IgD-negative memory B cell (primary cell): ENCODE data around the gene CALHM6. TPM values are rescaled to one million over a fixed set of nuclear protein-coding genes. Genes with fewer than 3 reads are reported as not detected.

Experiments used
- H3K27ac Mint-ChIP-seq, 3 donors: one replicate each; pipeline ENCODE4 v1.8.0; 2020 to 2022; ENCODE audit warnings: mild to moderate bottlenecking in 3 of 3, mixed read lengths in 3 of 3, moderate library complexity in 1 of 3
- H3K27me3 Mint-ChIP-seq: one replicate; pipeline ENCODE4 v1.8.0; 2021; ENCODE audit warnings: mixed read lengths
- H3K36me3 Mint-ChIP-seq: one replicate; pipeline ENCODE4 v1.8.0; 2020; ENCODE audit warnings: mild to moderate bottlenecking, mixed read lengths
- H3K4me1 Mint-ChIP-seq, 3 donors: one replicate each; pipeline ENCODE4 v1.8.0; 2020 to 2022; ENCODE audit warnings: mixed read lengths in 3 of 3, mild to moderate bottlenecking in 1 of 3
- H3K4me3 Mint-ChIP-seq, 4 donors: one replicate each; pipeline ENCODE4 v1.8.0; 2020 to 2022; ENCODE audit warnings: mild to moderate bottlenecking in 4 of 4, mixed read lengths in 4 of 4, moderate library complexity in 3 of 4
- H3K9me3 Mint-ChIP-seq, 3 donors: one replicate each; pipeline ENCODE4 v1.8.0; 2020 to 2021; ENCODE audit warnings: mixed read lengths in 3 of 3, mild to moderate bottlenecking in 1 of 3
- polyA plus RNA-seq: library from polyadenylated mRNA; unstranded; fragments of 300-500 nt; fragmentation: Illumina TruSeq; gene quantifications from one replicate; pipeline ENCODE4 v1.2.3, GENCODE V29; 2021

The CALHM6 gene
- 307 TPM for polyA plus RNA-seq

DNA sequence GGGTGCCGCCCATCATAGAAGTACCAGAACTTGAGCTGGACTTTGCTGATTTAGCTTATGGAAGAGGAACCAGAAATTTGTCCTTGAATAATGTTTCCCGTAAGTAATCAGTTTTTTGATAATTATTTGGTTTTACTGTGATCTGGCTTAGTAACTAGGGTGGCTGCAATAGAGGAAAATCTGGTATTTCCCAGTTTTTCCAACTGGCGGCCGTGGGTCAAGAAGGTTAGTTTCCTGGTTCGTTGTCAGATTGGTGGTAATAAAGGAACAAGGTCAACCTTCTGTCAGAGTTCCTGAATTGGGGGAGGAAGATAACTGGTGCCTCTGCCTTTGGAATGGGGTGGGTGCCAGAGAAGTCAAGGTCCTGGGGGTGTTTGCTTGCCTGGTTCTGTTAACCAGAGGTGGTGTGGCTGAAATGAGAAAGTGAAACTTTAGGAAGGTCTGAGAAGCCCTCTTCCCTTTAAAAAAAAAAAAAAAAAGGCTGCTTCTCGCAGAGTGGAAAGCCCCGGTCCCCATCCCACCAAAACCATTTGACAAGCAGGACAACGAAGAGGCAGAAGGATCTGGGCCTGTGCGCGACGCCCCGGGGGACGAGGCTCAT, at the start of gene CALHM6:
TSS of gene CALHM6 (plus strand) at position 45 of the 601 bp plus-strand sequence. CDS start at position 600, 555 bp downstream.
- peak within 1 kb of the TSS; percentile 85 to 97 (median 94) for H3K27ac Mint-ChIP-seq
- H3K4me3 Mint-ChIP-seq = peak within 1 kb of the TSS; percentile 84 to 96 (median 90)
- H3K9me3 Mint-ChIP-seq = no peaks in the 10 kb centered on the region
- H3K27me3 Mint-ChIP-seq = no peaks in the 10 kb centered on the region
- peaks cover 42 to 47% (median 47%) of the 10 kb centered on the region in 3 donors for H3K4me1 Mint-ChIP-seq
- no peaks in the 10 kb centered on the region for H3K36me3 Mint-ChIP-seq

- no peaks in the 10 kb centered on the region for H3K9me3 Mint-ChIP-seq
- peak overlapping the region in 1 of 3 donors; percentile 90 for H3K27ac Mint-ChIP-seq
- H3K27me3 Mint-ChIP-seq = no peaks in the 10 kb centered on the region
- peaks cover 42 to 57% (median 52%) of the 10 kb centered on the region in 3 donors for H3K4me1 Mint-ChIP-seq
- H3K36me3 Mint-ChIP-seq = peaks cover 7% of the 10 kb centered on the region
- H3K4me3 Mint-ChIP-seq = no peak overlapping the region
Observed at GRCh38 chr6:116412270-116412669, 48.9 kb upstream of the CALHM6 start.

GRCh38 chr6:116413357-116413756, 47.8 kb upstream of the CALHM6 start:
- H3K9me3 Mint-ChIP-seq = no peaks in the 10 kb centered on the region
- peaks cover 33 to 50% (median 43%) of the 10 kb centered on the region in 3 donors for H3K4me1 Mint-ChIP-seq
- H3K27me3 Mint-ChIP-seq = no peaks in the 10 kb centered on the region
- peak overlapping the region in 1 of 3 donors; percentile 90 for H3K27ac Mint-ChIP-seq
- H3K36me3 Mint-ChIP-seq = peaks cover 7% of the 10 kb centered on the region
- no peak overlapping the region for H3K4me3 Mint-ChIP-seq

GRCh38 chr6:116417661-116418060, 43.5 kb upstream of the CALHM6 start:
- H3K4me1 Mint-ChIP-seq = peaks cover 6 to 22% (median 7%) of the 10 kb centered on the region in 3 donors
- H3K36me3 Mint-ChIP-seq = peaks cover 5% of the 10 kb centered on the region
- peak overlapping the region in 1 of 3 donors; percentile 34 for H3K27ac Mint-ChIP-seq
- no peaks in the 10 kb centered on the region for H3K9me3 Mint-ChIP-seq
- H3K27me3 Mint-ChIP-seq = no peaks in the 10 kb centered on the region
- H3K4me3 Mint-ChIP-seq = no peak overlapping the region

GRCh38 chr6:116419069-116419786, 41.9 kb upstream of the CALHM6 start:
- Mint-ChIP-seq H3K4me3 (peak overlapping the region in 1 of 4 donors; percentile 42), H3K9me3 (no peaks in the 10 kb centered on the region), H3K27me3 (no peaks in the 10 kb centered on the region), H3K4me1 (peaks cover 4 to 21% (median 8%) of the 10 kb centered on the region in 3 donors), H3K27ac (no peak overlapping the region), H3K36me3 (peaks cover 7% of the 10 kb centered on the region)

DNA sequence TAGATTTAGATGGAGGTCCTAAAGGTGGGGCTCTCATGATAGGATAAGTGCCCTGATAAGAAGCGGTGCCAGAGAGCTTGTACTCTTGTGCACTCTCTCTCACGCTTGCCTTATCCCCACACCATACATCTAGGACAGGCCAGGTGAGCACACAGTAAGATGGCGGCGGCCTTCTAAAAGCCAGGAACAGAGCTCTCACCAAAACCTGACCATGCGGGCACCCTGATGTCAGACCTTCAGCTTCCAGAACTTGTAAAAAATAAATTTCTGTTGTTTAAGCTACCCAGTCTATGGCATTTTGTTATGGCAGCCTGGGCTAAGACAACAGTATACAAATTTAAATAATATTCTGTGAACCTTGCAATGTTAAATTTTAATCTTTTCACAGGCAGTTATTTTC, 40.8 kb upstream of the CALHM6 start:
- Mint-ChIP-seq H3K27me3 (no peaks in the 10 kb centered on the region), H3K4me1 (peaks cover 3 to 21% (median 9%) of the 10 kb centered on the region in 3 donors), H3K27ac (no peak overlapping the region), H3K36me3 (peaks cover 9% of the 10 kb centered on the region), H3K4me3 (peak overlapping the region in 1 of 4 donors; percentile 61), H3K9me3 (no peaks in the 10 kb centered on the region)

- peaks cover 3 to 17% (median 6%) of the 10 kb centered on the region in 3 donors for H3K4me1 Mint-ChIP-seq
- H3K9me3 Mint-ChIP-seq = no peaks in the 10 kb centered on the region
- no peaks in the 10 kb centered on the region for H3K27me3 Mint-ChIP-seq
- H3K27ac Mint-ChIP-seq = no peak overlapping the region
- H3K4me3 Mint-ChIP-seq = no peak overlapping the region
- peaks cover 5% of the 10 kb centered on the region for H3K36me3 Mint-ChIP-seq
Observed at GRCh38 chr6:116422238-116422637, 38.9 kb upstream of the CALHM6 start.

DNA sequence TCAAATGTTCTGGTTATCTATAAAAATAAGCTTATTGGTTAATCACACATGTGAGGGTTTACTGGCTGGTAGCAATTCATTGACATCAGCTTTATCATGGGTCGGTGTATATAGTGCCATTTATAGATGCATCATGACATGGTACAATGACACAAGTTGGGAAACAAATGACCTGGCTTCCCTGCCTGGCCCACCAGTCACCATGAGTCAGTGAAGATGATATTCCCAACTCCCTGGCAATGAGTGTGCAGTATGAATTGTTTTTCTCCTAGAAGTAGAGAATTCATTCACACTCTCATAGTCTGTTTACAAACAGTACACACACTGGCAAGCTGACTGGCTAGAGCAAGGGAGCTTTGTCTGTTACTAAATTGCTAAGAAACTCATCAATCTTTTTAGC, 37.2 kb upstream of the CALHM6 start:
- Mint-ChIP-seq H3K4me3 (no peak overlapping the region), H3K27me3 (no peaks in the 10 kb centered on the region), H3K36me3 (peaks cover 5% of the 10 kb centered on the region), H3K27ac (no peak overlapping the region), H3K9me3 (no peaks in the 10 kb centered on the region), H3K4me1 (peaks cover 0 to 7% (median 6%) of the 10 kb centered on the region in 3 donors)

- Mint-ChIP-seq H3K27ac (no peak overlapping the region), H3K36me3 (peaks cover 5% of the 10 kb centered on the region), H3K4me1 (peaks cover 0 to 6% (median 6%) of the 10 kb centered on the region in 3 donors), H3K9me3 (no peaks in the 10 kb centered on the region), H3K4me3 (no peak overlapping the region), H3K27me3 (no peaks in the 10 kb centered on the region)
Observed at GRCh38 chr6:116426551-116426950, 34.6 kb upstream of the CALHM6 start.

DNA sequence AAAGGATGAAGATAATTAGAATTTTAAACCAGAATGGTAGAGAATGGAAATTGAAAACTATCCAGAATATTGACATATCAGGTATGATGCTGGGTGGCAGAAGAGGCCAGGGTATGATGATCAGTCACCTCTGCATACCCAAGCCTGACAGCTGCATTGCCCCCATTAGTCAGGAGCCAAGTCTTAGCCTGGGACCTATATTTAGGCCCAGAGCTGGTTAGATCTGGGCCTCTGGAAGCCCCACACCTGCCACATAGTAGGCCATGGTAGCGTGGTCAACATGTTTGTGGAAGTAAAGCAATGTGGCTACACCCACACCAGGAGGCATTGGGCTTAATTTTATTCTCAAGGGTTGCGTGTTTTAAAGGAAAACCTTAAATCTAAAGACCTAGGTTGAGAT, 32.1 kb upstream of the CALHM6 start:
- Mint-ChIP-seq H3K36me3 (peaks cover 2% of the 10 kb centered on the region), H3K9me3 (no peaks in the 10 kb centered on the region), H3K27me3 (no peaks in the 10 kb centered on the region), H3K27ac (no peak overlapping the region), H3K4me3 (no peak overlapping the region), H3K4me1 (peaks cover 0 to 2% (median 0%) of the 10 kb centered on the region in 3 donors)

- Mint-ChIP-seq H3K36me3 (no peaks in the 10 kb centered on the region), H3K9me3 (no peaks in the 10 kb centered on the region), H3K27me3 (no peaks in the 10 kb centered on the region), H3K4me3 (no peak overlapping the region), H3K27ac (peak overlapping the region in 1 of 3 donors; percentile 8), H3K4me1 (no peaks in the 10 kb centered on the region)
Observed at GRCh38 chr6:116430860-116431259, 30.3 kb upstream of the CALHM6 start.

DNA sequence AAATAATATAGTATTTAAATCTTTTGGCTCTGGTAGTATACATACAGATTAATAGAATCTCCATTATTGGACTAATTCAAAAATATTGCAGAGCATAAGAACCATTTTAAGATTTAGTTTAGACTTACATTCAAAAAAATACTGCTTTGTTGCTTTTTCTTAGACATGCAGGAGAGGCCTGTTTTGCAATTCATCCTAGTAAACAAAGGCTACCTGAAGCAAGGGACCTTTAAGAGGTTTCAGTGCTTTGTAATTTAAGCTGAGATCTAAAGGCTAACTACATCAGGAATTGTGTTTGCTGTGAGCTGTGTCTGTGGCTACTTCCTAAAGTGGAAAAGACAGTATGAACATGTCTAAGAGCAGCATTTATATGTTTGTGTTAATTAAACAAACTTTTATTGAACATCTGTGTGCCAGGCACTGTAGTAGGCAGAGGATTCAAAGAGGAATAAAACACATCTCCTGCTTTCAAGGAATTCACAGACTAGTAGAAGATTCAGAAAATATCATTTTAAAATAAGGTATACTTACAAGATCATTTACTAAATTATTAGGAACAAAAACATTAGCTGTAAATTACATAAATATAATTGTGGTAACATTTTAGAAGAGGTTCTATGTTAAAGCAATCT, 29.1 kb upstream of the CALHM6 start:
- Mint-ChIP-seq H3K27ac (no peak overlapping the region), H3K9me3 (no peaks in the 10 kb centered on the region), H3K27me3 (no peaks in the 10 kb centered on the region), H3K4me1 (no peaks in the 10 kb centered on the region), H3K4me3 (no peak overlapping the region), H3K36me3 (no peaks in the 10 kb centered on the region)

- Mint-ChIP-seq H3K4me3 (no peak overlapping the region), H3K36me3 (no peaks in the 10 kb centered on the region), H3K4me1 (no peaks in the 10 kb centered on the region), H3K9me3 (no peaks in the 10 kb centered on the region), H3K27me3 (no peaks in the 10 kb centered on the region), H3K27ac (peak overlapping the region in 1 of 3 donors; percentile 19)
Observed at GRCh38 chr6:116433206-116433712, 27.9 kb upstream of the CALHM6 start.

DNA sequence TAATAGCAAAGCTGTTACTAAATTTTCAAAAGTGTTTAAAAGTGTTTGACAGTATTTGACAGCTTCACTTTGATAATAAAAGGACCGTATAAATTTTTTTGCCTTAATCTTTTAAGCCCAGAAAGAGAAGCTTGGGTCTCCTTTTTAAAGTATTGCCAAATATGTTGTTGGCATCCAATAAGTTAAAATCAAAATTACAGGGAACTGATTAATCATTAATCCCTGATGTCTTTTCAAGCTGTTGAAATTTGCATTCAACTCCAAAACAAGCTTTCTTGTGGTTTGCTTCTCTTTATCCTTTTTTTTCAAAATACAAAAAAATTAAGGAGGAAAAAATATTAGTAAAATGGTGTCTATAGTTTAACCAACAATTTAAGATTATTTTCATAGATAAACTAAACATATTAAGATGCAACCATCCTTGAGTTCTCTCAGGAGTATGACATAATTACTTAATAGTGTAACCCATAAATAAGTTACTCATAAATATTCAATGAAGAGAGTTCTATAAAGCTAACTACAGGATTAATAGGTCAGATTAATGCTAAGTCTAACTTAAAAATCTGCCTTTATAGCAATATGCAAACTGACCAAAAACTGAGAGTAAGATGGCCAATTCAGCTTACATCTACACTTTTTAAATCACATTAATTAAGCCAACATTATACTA, 27.0 kb upstream of the CALHM6 start:
- Mint-ChIP-seq H3K9me3 (no peaks in the 10 kb centered on the region), H3K27me3 (no peaks in the 10 kb centered on the region), H3K36me3 (no peaks in the 10 kb centered on the region), H3K27ac (no peak overlapping the region), H3K4me3 (no peak overlapping the region), H3K4me1 (peaks cover 4 to 6% (median 4%) of the 10 kb centered on the region in 3 donors)

DNA sequence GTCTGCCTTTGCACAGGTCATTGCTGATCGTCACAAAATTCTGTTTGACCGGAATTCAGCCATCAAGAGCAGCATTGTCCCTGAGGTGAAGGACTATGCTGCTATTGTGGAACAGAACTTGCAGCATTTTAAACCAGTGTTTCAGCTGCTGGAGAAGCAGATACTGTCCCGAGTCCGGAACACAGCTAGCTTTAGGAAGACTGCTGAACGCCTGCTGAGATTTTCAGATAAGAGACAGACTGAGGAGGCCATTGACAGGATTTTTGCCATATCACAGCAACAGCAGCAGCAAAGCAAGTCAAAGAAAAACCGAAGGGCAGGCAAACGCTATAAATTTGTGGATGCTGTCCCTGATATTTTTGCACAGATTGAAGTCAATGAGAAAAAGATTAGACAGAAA, 24.6 kb upstream of the CALHM6 start:
- no peaks in the 10 kb centered on the region for H3K9me3 Mint-ChIP-seq
- H3K4me3 Mint-ChIP-seq = no peak overlapping the region
- peaks cover 4 to 7% (median 6%) of the 10 kb centered on the region in 3 donors for H3K4me1 Mint-ChIP-seq
- no peak overlapping the region for H3K27ac Mint-ChIP-seq
- no peaks in the 10 kb centered on the region for H3K27me3 Mint-ChIP-seq
- H3K36me3 Mint-ChIP-seq = no peaks in the 10 kb centered on the region
